AG04450 (cell line): ENCODE measurements around the gene BCAS1. TPM values are rescaled to one million over a fixed set of nuclear protein-coding genes. Genes with fewer than 3 reads are reported as not detected.

ENCODE experiments used
- CTCF ChIA-PET: fragments of 300-600, 350-600 bp; formaldehyde crosslinking; extraction: SDS; loops from one replicate; lab custom pipeline; 2022; ENCODE audit warnings: antibody characterized with exemption, inconsistent platforms; lab: Charles Lee
- POLR2A ChIA-PET: fragments of 350-600 bp; formaldehyde crosslinking; extraction: SDS; loops from one replicate; lab custom pipeline; 2021; ENCODE audit warnings: antibody characterized with exemption, inconsistent platforms; lab: Yijun Ruan, JAX
- DNase-seq: peaks from one replicate; pipeline ENCODE4 v3.0.0-alpha.2; 2011; ENCODE audit warnings: low read depth, low spot score
- H3K27ac ChIP-seq: one replicate; pipeline ENCODE4 v1.5.1; 2012; ENCODE audit warnings: low read depth, low read length, control low read depth
- H3K27me3 ChIP-seq: one replicate; pipeline ENCODE4 v1.6.0; 2012; ENCODE audit warnings: low read length; ENCODE audit not compliant: control insufficient read depth, insufficient read depth
- H3K4me3 ChIP-seq: 2 replicates; pipeline ENCODE4 v1.5.1; 2011; ENCODE audit warnings: mild to moderate bottlenecking, low read depth, low read length, control low read depth
- H3K9me3 ChIP-seq: 2 replicates; pipeline ENCODE4 v1.5.1; 2012; ENCODE audit warnings: low read length; ENCODE audit not compliant: control insufficient read depth, insufficient read depth
- CTCF ChIP-seq: IDR thresholded peaks from 2 replicates; pipeline ENCODE4 v1.5.1; 2011; ENCODE audit warnings: low read depth, low read length, control low read depth, inconsistent platforms
- polyA plus RNA-seq: library from polyadenylated mRNA; depleted of rRNA; stranded (reverse); fragments of >200 nt; gene quantifications from 2 replicates; pipeline ENCODE4 v1.2.3, GENCODE V29; 2011

BCAS1 gene
- polyA plus RNA-seq, 1 experiment = not detected

GRCh38 chr20:54110457-54110856 is 40.1 kb upstream of the BCAS1 start:
- Histone ChIP-seq H3K4me3 (no peak overlapping the region), H3K27ac (no peak overlapping the region), H3K9me3 (no peaks in the 10 kb centered on the region), H3K27me3 (no peaks in the 10 kb centered on the region)
- TF ChIP-seq CTCF = no peak
- POLR2A ChIA-PET = no interaction called here
- no peak for DNase-seq
- CTCF ChIA-PET = interaction anchor here (0.5 to 22.6 kb wide), 4 partner anchors 14 to 493 kb away, joined by 3 to 951 read pairs (median 6); partner anchors contain the start of gene PFDN4

GRCh38 chr20:54110041-54110440 is 39.6 kb upstream of the BCAS1 start:
- TF ChIP-seq CTCF = no peak
- Histone ChIP-seq H3K27ac (no peak overlapping the region), H3K4me3 (no peak overlapping the region), H3K9me3 (no peaks in the 10 kb centered on the region), H3K27me3 (no peaks in the 10 kb centered on the region)
- ChIA-PET CTCF (interaction anchor here (0.5 to 22.6 kb wide), 4 partner anchors 13 to 493 kb away, joined by 3 to 951 read pairs (median 6); partner anchors contain the start of gene PFDN4), POLR2A (no interaction called here)
- no peak for DNase-seq

GRCh38 chr20:54108817-54109216 is 38.4 kb upstream of the BCAS1 start:
- CTCF ChIA-PET = interaction anchor here (0.6 to 22.6 kb wide), 4 partner anchors 12 to 93 kb away, joined by 3 to 951 read pairs (median 3); partner anchors contain the start of gene PFDN4
- Histone ChIP-seq H3K27ac (no peak overlapping the region), H3K4me3 (no peak overlapping the region), H3K27me3 (no peaks in the 10 kb centered on the region), H3K9me3 (no peaks in the 10 kb centered on the region)
- POLR2A ChIA-PET = no interaction called here
- no peak for DNase-seq
- TF ChIP-seq CTCF = no peak

GRCh38 chr20:54108326-54108642 is 37.9 kb upstream of the BCAS1 start:
- DNase-seq = no peak
- POLR2A ChIA-PET = no interaction called here

More at GRCh38 chr20:54108326-54108642, 37.9 kb upstream of the BCAS1 start:
- Histone ChIP-seq H3K27ac (no peak overlapping the region), H3K4me3 (no peak overlapping the region), H3K27me3 (no peaks in the 10 kb centered on the region), H3K9me3 (no peaks in the 10 kb centered on the region)
- CTCF ChIA-PET = interaction anchor here (0.6 to 22.6 kb wide), 2 partner anchors 21 to 93 kb away, joined by 3 to 951 read pairs; partner anchors contain the start of gene PFDN4
- TF ChIP-seq CTCF = no peak
